K562 (cell line): ENCODE data around the gene ANKRD65. TPM values are rescaled to one million over a fixed set of nuclear protein-coding genes. Genes with fewer than 3 reads are reported as not detected.

ENCODE experiments used
- ATAC-seq: fragments of 200-7000 bp; cut with Tn5 transposase; 3 replicates; pipeline ENCODE4 v1.9.1; 2020; ENCODE audit warnings: moderate library complexity
- BruUV-seq: library from RNA; stranded (reverse); fragments of 400-500 nt; replicated peaks from 2 replicates; lab custom pipeline; 2021; lab: Mats Ljungman, UMichigan
- CTCF ChIA-PET: fragments of 300-600 bp; formaldehyde crosslinking; extraction: SDS; loops from one replicate; lab custom pipeline; 2021; ENCODE audit warnings: low intra/inter-chr PET ratio; lab: Yijun Ruan, JAX
- POLR2A ChIA-PET: fragments of 300-600, 350-650 bp; sonication (Branson Sonifier 250); formaldehyde crosslinking; extraction: SDS; loops from one replicate; lab custom pipeline; 2021; ENCODE audit warnings: antibody characterized with exemption, inconsistent platforms; lab: Yijun Ruan, JAX
- DNase-seq, 4 experiments: peaks; one replicate each; pipeline versions ENCODE4 v3.0.0 to v3.0.0-alpha.2; 2011 to 2018; ENCODE audit warnings: low spot score in 3 of 4, mixed read lengths in 3 of 4; ENCODE audit errors: extremely low read depth in 1 of 4
- FAIRE-seq: peaks from 2 replicates; lab custom pipeline; 2011; peaks lifted over from hg19 to GRCh38; lab: Jason Lieb, UNC
- H2AFZ ChIP-seq: 2 replicates; pipeline ENCODE4 v1.6.0; 2011; ENCODE audit warnings: low read depth, low read length, control low read depth, inconsistent platforms
- H3K27ac ChIP-seq: fragments of 200-600 bp; 3 replicates; pipeline ENCODE4 v1.8.0; 2011; ENCODE audit warnings: low read depth, mild to moderate bottlenecking, control low read depth, inconsistent platforms, low read length, moderate library complexity, mixed read lengths; ENCODE audit errors: extremely low read depth
- H3K27me3 ChIP-seq, 2 experiments: fragments of 300-600 bp in 1 of 2; 2 replicates in 1 of 2; 3 replicates in 1 of 2; pipeline versions ENCODE4 v1.6.0 to v1.8.0; 2011; ENCODE audit warnings: inconsistent platforms in 2 of 2, low read length in 2 of 2, mild to moderate bottlenecking in 1 of 2, mixed read lengths in 1 of 2, moderate library complexity in 1 of 2; ENCODE audit not compliant: control insufficient read depth in 2 of 2, insufficient read depth in 2 of 2
- H3K36me3 ChIP-seq: fragments of 300-600 bp; 3 replicates; pipeline ENCODE4 v1.8.0; 2011; ENCODE audit warnings: mild to moderate bottlenecking, low read length, inconsistent platforms; ENCODE audit not compliant: control insufficient read depth, insufficient read depth
- H3K4me1 ChIP-seq, 2 experiments: fragments of 200-600 bp in 1 of 2; replicated peaks in 1 of 2; 2 replicates in 1 of 2; 3 replicates in 1 of 2; pipeline versions ENCODE4 v1.5.1 to v1.8.0; 2011; ENCODE audit warnings: inconsistent platforms in 2 of 2, low read length in 2 of 2, mild to moderate bottlenecking in 1 of 2, mixed read lengths in 1 of 2, moderate library complexity in 1 of 2; ENCODE audit not compliant: control insufficient read depth in 2 of 2, insufficient read depth in 2 of 2
- H3K4me2 ChIP-seq: 2 replicates; pipeline ENCODE4 v1.6.1; 2011; ENCODE audit warnings: low read length, control low read depth, inconsistent platforms, mixed read lengths; ENCODE audit not compliant: insufficient read depth
- H3K4me3 ChIP-seq: fragments of 200-600 bp; sonication (generic), shearing (Covaris generic); 2 replicates; pipeline ENCODE4 v1.5.1; 2016; ENCODE audit warnings: control low read depth, inconsistent platforms
- H3K79me2 ChIP-seq: fragments of 200-600 bp; 3 replicates; pipeline ENCODE4 v1.8.0; 2011; ENCODE audit warnings: low read length, inconsistent platforms; ENCODE audit not compliant: control insufficient read depth, insufficient read depth
- H3K9ac ChIP-seq, 2 experiments: 2 replicates each; pipeline versions ENCODE4 v1.6.0 to v1.6.1; 2011; ENCODE audit warnings: low read depth in 2 of 2, low read length in 2 of 2, control low read depth in 1 of 2, inconsistent platforms in 1 of 2, mild to moderate bottlenecking in 1 of 2, mixed read lengths in 1 of 2; ENCODE audit not compliant: insufficient read depth in 1 of 2
- H3K9me1 ChIP-seq: one replicate; pipeline ENCODE4 v1.6.0; 2011; ENCODE audit warnings: inconsistent platforms, mild to moderate bottlenecking, low read length, moderate library complexity; ENCODE audit not compliant: control insufficient read depth, insufficient read depth
- H3K9me3 ChIP-seq: replicated peaks from 2 replicates; pipeline ENCODE4 v1.5.1; 2011; ENCODE audit warnings: low read depth, low read length, inconsistent platforms; ENCODE audit not compliant: control insufficient read depth, insufficient read depth
- H4K20me1 ChIP-seq: replicated peaks from 2 replicates; pipeline ENCODE4 v1.6.1; 2011; ENCODE audit warnings: low read length, inconsistent platforms, mixed read lengths; ENCODE audit not compliant: control insufficient read depth, insufficient read depth
- DPF2 ChIP-seq: fragments of 450-650 bp; IDR thresholded peaks from 2 replicates; pipeline ENCODE4 v1.6.1; 2016
- EGR1 ChIP-seq: fragments of 450-650 bp; conservative IDR thresholded peaks from 2 replicates; pipeline ENCODE4 v1.6.1; 2017; ENCODE audit warnings: mild to moderate bottlenecking
- IRF2 ChIP-seq: sonication (generic); formaldehyde crosslinking; IDR thresholded peaks from 2 replicates; pipeline ENCODE4 v1.8.1; 2022; ENCODE audit warnings: mild to moderate bottlenecking, missing genetic modification reagents
- KAT2B ChIP-seq: IDR thresholded peaks from one replicate; pipeline ENCODE4 v1.6.1; 2012; ENCODE audit warnings: low read depth, mild to moderate bottlenecking, control low read depth, inconsistent platforms, low read length, moderate library complexity
- MED1 ChIP-seq: sonication (generic); formaldehyde crosslinking; IDR thresholded peaks from 2 replicates; pipeline ENCODE4 v1.8.1; 2023; ENCODE audit warnings: missing genetic modification reagents, borderline replicate concordance
- MYNN ChIP-seq, 2 experiments: sonication (generic); formaldehyde crosslinking in 1 of 2; IDR thresholded peaks; 2 replicates each; pipeline versions ENCODE4 v1.5.0 to v1.6.1; 2016 to 2020; ENCODE audit warnings: antibody characterized with exemption in 1 of 2, missing genetic modification reagents in 1 of 2
- PML ChIP-seq: IDR thresholded peaks from 2 replicates; pipeline ENCODE4 v1.6.1; 2012; ENCODE audit warnings: low read length, inconsistent platforms
- POLR2A ChIP-seq: fragments of 450-650 bp; conservative IDR thresholded peaks from 2 replicates; pipeline ENCODE4 v1.6.1; 2016
- POLR2AphosphoS2 ChIP-seq: IDR thresholded peaks from 2 replicates; pipeline ENCODE4 v1.6.1; 2012; ENCODE audit warnings: low read length, improper control_type of control experiment
- POLR2AphosphoS5 ChIP-seq: IDR thresholded peaks from 2 replicates; pipeline ENCODE4 v1.6.1; 2011; ENCODE audit warnings: mild to moderate bottlenecking, low read depth, low read length, moderate library complexity; ENCODE audit not compliant: control insufficient read depth, insufficient read depth
- PTBP1 ChIP-seq: fragments of 200-400 bp; formaldehyde crosslinking; IDR thresholded peaks from 2 replicates; pipeline ENCODE4 v1.6.1; 2017; ENCODE audit warnings: low read depth, low read length
- RBFOX2 ChIP-seq: fragments of 200-400 bp; formaldehyde crosslinking; IDR thresholded peaks from 2 replicates; pipeline ENCODE4 v1.6.1; 2017; ENCODE audit warnings: low read depth, mild to moderate bottlenecking, low read length, moderate library complexity
- RBM15 ChIP-seq: fragments of 200-400 bp; formaldehyde crosslinking; IDR thresholded peaks from 2 replicates; pipeline ENCODE4 v1.6.1; 2018; ENCODE audit warnings: mild to moderate bottlenecking, low read length, moderate library complexity; ENCODE audit not compliant: insufficient read depth
- SMAD1 ChIP-seq: fragments of 150-350 bp; IDR thresholded peaks from 2 replicates; pipeline ENCODE4 v1.6.1; 2014; ENCODE audit warnings: low read length, low read depth; ENCODE audit not compliant: partially characterized antibody
- SNRNP70 ChIP-seq: fragments of 200-400 bp; formaldehyde crosslinking; optimal IDR thresholded peaks from 2 replicates; pipeline ENCODE3; 2017; ENCODE audit warnings: low read depth, low read length
- SUPT5H ChIP-seq: fragments of 450-650 bp; IDR thresholded peaks from 2 replicates; pipeline ENCODE4 v1.6.1; 2016
- ZNF224 ChIP-seq: sonication (generic); formaldehyde crosslinking; IDR thresholded peaks from 2 replicates; pipeline ENCODE4 v1.8.0; 2022; ENCODE audit warnings: mild to moderate bottlenecking, missing genetic modification reagents
- ZNF263 ChIP-seq: sonication (generic); formaldehyde crosslinking; IDR thresholded peaks from 2 replicates; pipeline ENCODE4 v1.8.0; 2022; ENCODE audit warnings: mild to moderate bottlenecking, missing genetic modification reagents, borderline replicate concordance
- WGBS: fragments of 100-300 bp; shearing (Covaris generic); methylation state at CpG from one replicate; pipeline ENCODE4 v1.1.6; 2016; ENCODE audit warnings: low coverage, mixed read lengths; ENCODE audit not compliant: insufficient coverage; ENCODE audit errors: missing lambda C conversion rate; 5-methylcytosine and 5-hydroxymethylcytosine counted together
- in situ Hi-C: fragments of 300-500 bp; cut with MboI; formaldehyde crosslinking; loops from 4 replicates; pipeline ENCODE4 v1.15.0; 2018; ENCODE audit warnings: inconsistent platforms, mixed read lengths
- intact Hi-C: fragments of 100-400 bp; cut with micrococcal nuclease; formaldehyde crosslinking; loops from 2 replicates; pipeline ENCODE4 v1.14.2; 2022
- polyA plus RNA-seq, 8 experiments: library from polyadenylated mRNA; depleted of rRNA in 4 of 8; stranded (reverse) in 5 of 8; unstranded in 3 of 8; fragments of >200 nt; fragmentation: Nextera tagmentation in 2 of 8; fragmentation: Illumina TruSeq in 1 of 8; extraction: Ambion mirVana in 2 of 8; extraction: Trizol in 1 of 8; gene quantifications; 2 replicates each; pipeline versions ENCODE4 v1.2.1 to v1.2.3, GENCODE V29; 2011 to 2014; ENCODE audit warnings: inconsistent platforms in 1 of 8, missing spikeins in 1 of 8
- total RNA-seq, 7 experiments: library from RNA; depleted of rRNA in 6 of 7; stranded (reverse); fragments of >200 nt in 6 of 7; fragmentation: Illumina TruSeq in 2 of 7; extraction: Trizol in 2 of 7; gene quantifications; 2 replicates each; pipeline versions ENCODE4 v1.2.1 to v1.2.3, GENCODE V29; 2011 to 2021; ENCODE audit warnings: low replicate concordance in 1 of 7
- TF ChIP-seq, protein P1 (sequence below): fragments of 450-650 bp; formaldehyde crosslinking; IDR thresholded peaks from 2 replicates; pipeline ENCODE4 v1.4.0; 2020; ENCODE audit warnings: mild to moderate bottlenecking, moderate library complexity
- TF ChIP-seq, protein P2 (sequence below): sonication (generic); formaldehyde crosslinking; IDR thresholded peaks from 2 replicates; pipeline ENCODE4 v1.8.1; 2023; ENCODE audit warnings: mild to moderate bottlenecking, missing genetic modification reagents

Gene ANKRD65
- total and polyA plus RNA-seq, 9 of the 15 experiments (the other 6 are each of a cell fraction or from before 2014, with no cell fraction given) = not detected

DNA sequence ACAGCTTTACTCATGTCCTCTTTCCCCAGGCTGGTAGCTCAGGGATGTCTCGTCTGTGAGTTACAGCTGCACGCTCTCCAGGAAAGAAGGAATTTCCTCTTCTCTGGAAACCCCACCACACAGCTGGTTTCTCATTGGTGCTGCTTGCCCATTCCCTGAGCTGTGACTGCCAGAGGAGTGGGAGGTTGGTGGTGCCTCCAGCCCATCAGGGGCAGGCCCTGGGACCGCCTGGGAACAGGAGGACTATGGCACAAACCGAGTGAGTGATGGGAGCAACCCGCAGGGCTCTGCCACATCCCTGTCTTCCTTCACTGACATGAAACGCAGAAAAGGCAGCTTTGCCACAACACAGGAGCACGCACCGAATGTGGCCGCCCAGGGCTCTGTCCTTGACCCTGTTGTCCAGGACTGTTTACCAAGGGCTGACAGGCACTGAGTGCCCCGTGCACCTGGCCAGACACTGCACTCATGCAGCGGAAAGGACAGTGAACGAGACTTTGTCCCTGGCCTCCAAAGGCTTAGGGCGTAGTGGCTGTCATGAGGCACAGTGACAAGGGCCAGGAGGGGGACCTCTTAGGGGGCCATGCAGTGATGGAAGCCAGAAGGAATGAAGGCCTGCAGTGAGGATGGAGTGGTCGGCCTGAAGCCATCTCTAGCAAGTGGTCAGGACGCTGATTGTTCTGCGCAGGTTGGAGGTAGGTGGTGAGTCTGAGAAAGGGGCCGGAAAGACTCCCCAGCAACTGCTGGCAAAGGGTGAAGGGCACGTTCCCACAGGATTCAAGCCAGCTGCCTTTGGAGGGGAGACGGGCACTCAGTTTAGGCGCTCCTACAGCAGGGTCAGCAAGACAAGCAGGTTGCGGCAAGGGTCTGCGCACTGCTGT, 20.3 kb downstream of the ANKRD65 start:
- Histone ChIP-seq H3K9me3 (no peaks in the 10 kb centered on the region), H3K36me3 (peaks cover 77% of the 10 kb centered on the region), H4K20me1 (peaks cover 14% of the 10 kb centered on the region), H3K4me2 (peak overlapping the region; percentile 97), H3K4me3 (peak overlapping the region; percentile 100), H3K4me1 (peaks cover 25 to 55% of the 10 kb centered on the region in 2 experiments), H3K27ac (peak overlapping the region; percentile 98), H3K9ac (peak overlapping the region; percentile 96 to 99), H3K27me3 (no peaks in the 10 kb centered on the region), H2AFZ (no peak overlapping the region), H3K79me2 (peaks cover 77% of the 10 kb centered on the region), H3K9me1 (peaks cover 8% of the 10 kb centered on the region)
- no peak for DNase-seq
- 87% methylated on average over 21 of the region's 22 CpGs for WGBS
- intact Hi-C loops = no loop called here
- no peak for ATAC-seq
- FAIRE-seq = no peak
- ChIA-PET CTCF (no interaction called here), POLR2A (interaction anchor here (0.6 to 4.5 kb wide), 8 partner anchors 9 to 156 kb away, joined by 3 to 41 read pairs (median 4); partner anchors contain the start of gene AURKAIP1)
- in situ Hi-C loops = no loop called here
- no TSS peak for BruUV-seq
- TF ChIP-seq, protein P1, sequence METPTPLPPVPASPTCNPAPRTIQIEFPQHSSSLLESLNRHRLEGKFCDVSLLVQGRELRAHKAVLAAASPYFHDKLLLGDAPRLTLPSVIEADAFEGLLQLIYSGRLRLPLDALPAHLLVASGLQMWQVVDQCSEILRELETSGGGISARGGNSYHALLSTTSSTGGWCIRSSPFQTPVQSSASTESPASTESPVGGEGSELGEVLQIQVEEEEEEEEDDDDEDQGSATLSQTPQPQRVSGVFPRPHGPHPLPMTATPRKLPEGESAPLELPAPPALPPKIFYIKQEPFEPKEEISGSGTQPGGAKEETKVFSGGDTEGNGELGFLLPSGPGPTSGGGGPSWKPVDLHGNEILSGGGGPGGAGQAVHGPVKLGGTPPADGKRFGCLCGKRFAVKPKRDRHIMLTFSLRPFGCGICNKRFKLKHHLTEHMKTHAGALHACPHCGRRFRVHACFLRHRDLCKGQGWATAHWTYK (CRISPR knock-in tag) = no peak
- peak; percentile 89 for TF ChIP-seq POLR2AphosphoS2
- TF ChIP-seq, protein P2, sequence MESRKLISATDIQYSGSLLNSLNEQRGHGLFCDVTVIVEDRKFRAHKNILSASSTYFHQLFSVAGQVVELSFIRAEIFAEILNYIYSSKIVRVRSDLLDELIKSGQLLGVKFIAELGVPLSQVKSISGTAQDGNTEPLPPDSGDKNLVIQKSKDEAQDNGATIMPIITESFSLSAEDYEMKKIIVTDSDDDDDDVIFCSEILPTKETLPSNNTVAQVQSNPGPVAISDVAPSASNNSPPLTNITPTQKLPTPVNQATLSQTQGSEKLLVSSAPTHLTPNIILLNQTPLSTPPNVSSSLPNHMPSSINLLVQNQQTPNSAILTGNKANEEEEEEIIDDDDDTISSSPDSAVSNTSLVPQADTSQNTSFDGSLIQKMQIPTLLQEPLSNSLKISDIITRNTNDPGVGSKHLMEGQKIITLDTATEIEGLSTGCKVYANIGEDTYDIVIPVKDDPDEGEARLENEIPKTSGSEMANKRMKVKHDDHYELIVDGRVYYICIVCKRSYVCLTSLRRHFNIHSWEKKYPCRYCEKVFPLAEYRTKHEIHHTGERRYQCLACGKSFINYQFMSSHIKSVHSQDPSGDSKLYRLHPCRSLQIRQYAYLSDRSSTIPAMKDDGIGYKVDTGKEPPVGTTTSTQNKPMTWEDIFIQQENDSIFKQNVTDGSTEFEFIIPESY (CRISPR knock-in tag) = 0 out of 2 replicates have a peak, but pooled peaks have one; percentile 16
- peak; percentile 23; the same call in 1 of the 2 replicates for TF ChIP-seq ZNF263 (CRISPR knock-in tag)
- TF ChIP-seq RBFOX2 = peak; percentile 71
- no peak for TF ChIP-seq RBM15
- no peak for TF ChIP-seq SMAD1
- peak; percentile 15; the same call in 1 of the 2 replicates for TF ChIP-seq POLR2AphosphoS5
- TF ChIP-seq MYNN (IDR thresholded peaks at IDR 0.05) = peak; percentile 69; the same call in 1 of the 2 replicates
- no peak for TF ChIP-seq MYNN (CRISPR knock-in tag; IDR thresholded peaks at IDR 0.05)
- TF ChIP-seq EGR1 = no peak
- no peak for TF ChIP-seq IRF2 (CRISPR knock-in tag)
- TF ChIP-seq PML = 0 out of 2 replicates have a peak, but pooled peaks have one; percentile 27
- TF ChIP-seq SUPT5H = peak; percentile 37
- TF ChIP-seq MED1 (CRISPR knock-in tag) = 0 out of 2 replicates have a peak, but pooled peaks have one; percentile 44
- TF ChIP-seq DPF2 = no peak
- peak; percentile 46; the same call in 1 of the 2 replicates for TF ChIP-seq PTBP1
- TF ChIP-seq POLR2A = peak; percentile 68
- TF ChIP-seq KAT2B = no peak
- TF ChIP-seq SNRNP70 = peak; percentile 30
- TF ChIP-seq ZNF224 (CRISPR knock-in tag) = peak; percentile 46; the same call in 1 of the 2 replicates
